ENCODE results near the gene AGBL4. TPM values are rescaled to one million over a fixed set of nuclear protein-coding genes. Genes with fewer than 3 reads are reported as not detected.
"Not testable (repeated sequence)": the region's sequence is repeated elsewhere in the genome, so short reads cannot be mapped to it uniquely, and the experiment has no call there.

The AGBL4 gene
- total and polyA plus RNA-seq, 2 experiments from 2014 or later: not detected

- TF ChIP-seq CTCF (IDR thresholded peaks at IDR 0.05; ENCODE audit: low read depth, low read length): no peak
- no peak for DNase-seq (ENCODE audit: low read depth in 1 of 2, low spot score in 1 of 2)
- no peak overlapping the region for H3K27ac ChIP-seq
- no peak overlapping the region for H3K4me3 ChIP-seq
- H3K36me3 ChIP-seq: no peaks in the 10 kb centered on the region
- peaks cover 3% of the 10 kb centered on the region for H3K27me3 ChIP-seq
- H3K9me3 ChIP-seq (ENCODE audit: low read depth): no peaks in the 10 kb centered on the region
- H3K4me1 ChIP-seq (ENCODE audit: low read depth): no peaks in the 10 kb centered on the region
These were observed 1496.7 kb downstream of the AGBL4 start for GRCh38 chr1:48527051-48527450.

GRCh38 chr1:48526008-48526710, 1497.6 kb downstream of the AGBL4 start:
- H3K27ac ChIP-seq: no peak overlapping the region
- DNase-seq (ENCODE audit: low read depth in 1 of 2, low spot score in 1 of 2): peak in 1 of 2 donors; percentile 89
- no peaks in the 10 kb centered on the region for H3K9me3 ChIP-seq (ENCODE audit: low read depth)
- no peak for TF ChIP-seq CTCF (IDR thresholded peaks at IDR 0.05; ENCODE audit: low read depth, low read length)
- H3K27me3 ChIP-seq: peaks cover 3% of the 10 kb centered on the region
- H3K36me3 ChIP-seq: no peaks in the 10 kb centered on the region
- H3K4me3 ChIP-seq: no peak overlapping the region
- no peaks in the 10 kb centered on the region for H3K4me1 ChIP-seq (ENCODE audit: low read depth)

GRCh38 chr1:48524892-48525467, 1498.8 kb downstream of the AGBL4 start:
- no peaks in the 10 kb centered on the region for H3K36me3 ChIP-seq
- peaks cover 3% of the 10 kb centered on the region for H3K27me3 ChIP-seq

GRCh38 chr1:48523558-48523957, 1500.2 kb downstream of the AGBL4 start:
- Histone ChIP-seq H3K36me3 (no peaks in the 10 kb centered on the region), H3K27me3 (no peaks in the 10 kb centered on the region), H3K27ac (no peak overlapping the region), H3K4me1 (ENCODE audit: low read depth) (no peaks in the 10 kb centered on the region), H3K9me3 (ENCODE audit: low read depth) (no peaks in the 10 kb centered on the region), H3K4me3 (no peak overlapping the region)
- TF ChIP-seq CTCF (IDR thresholded peaks at IDR 0.05; ENCODE audit: low read depth, low read length): no peak
- no peak for DNase-seq (ENCODE audit: low read depth in 1 of 2, low spot score in 1 of 2)

More at GRCh38 chr1:48524892-48525467, 1498.8 kb downstream of the AGBL4 start:
- DNase-seq (ENCODE audit: low read depth in 1 of 2, low spot score in 1 of 2): no peak
- no peak for TF ChIP-seq CTCF (IDR thresholded peaks at IDR 0.05; ENCODE audit: low read depth, low read length)
- Histone ChIP-seq H3K4me3 (no peak overlapping the region), H3K9me3 (ENCODE audit: low read depth) (no peaks in the 10 kb centered on the region), H3K27ac (no peak overlapping the region), H3K4me1 (ENCODE audit: low read depth) (no peaks in the 10 kb centered on the region)

- H3K9me3 ChIP-seq (ENCODE audit: low read depth); H3K27ac ChIP-seq; H3K4me3 ChIP-seq; H3K4me1 ChIP-seq (ENCODE audit: low read depth); DNase-seq (ENCODE audit: low read depth in 1 of 2, low spot score in 1 of 2); H3K27me3 ChIP-seq; H3K36me3 ChIP-seq: not testable (repeated sequence)
These were observed 1503.9 kb downstream of the AGBL4 start for GRCh38 chr1:48519896-48520295.

GRCh38 chr1:48506870-48507269, 1516.9 kb downstream of the AGBL4 start:
- no peak for DNase-seq (ENCODE audit: low read depth in 1 of 2, low spot score in 1 of 2)
- Histone ChIP-seq H3K36me3 (no peaks in the 10 kb centered on the region), H3K4me3 (no peak overlapping the region), H3K4me1 (ENCODE audit: low read depth) (no peaks in the 10 kb centered on the region), H3K27me3 (no peaks in the 10 kb centered on the region), H3K27ac (no peak overlapping the region), H3K9me3 (ENCODE audit: low read depth) (no peaks in the 10 kb centered on the region)
- no peak for TF ChIP-seq CTCF (IDR thresholded peaks at IDR 0.05; ENCODE audit: low read depth, low read length)

Measured in cardiac muscle cell (in vitro differentiated cells and primary cell).